Stomach (tissue), 4 donors: ENCODE results near the gene MZT2A.

Experiments used
- CTCF ChIP-seq, 7 experiments: fragments of 450-650 bp in 4 of 7; fragments of 200-600 bp in 3 of 7; sonication (generic) in 3 of 7; IDR thresholded peaks; one replicate each; pipeline ENCODE4 v1.5.1; 2016 to 2019; ENCODE audit warnings: antibody characterized with exemption in 7 of 7, control low read depth in 2 of 7, mild to moderate bottlenecking in 1 of 7
- POLR2A ChIP-seq, 4 donors: fragments of 450-650 bp; IDR thresholded peaks; one replicate each; pipeline ENCODE4 v1.6.1; 2016; ENCODE audit warnings: antibody characterized with exemption in 4 of 4, control low read depth in 2 of 4, mild to moderate bottlenecking in 1 of 4, moderate library complexity in 1 of 4

- TF ChIP-seq CTCF (IDR thresholded peaks at IDR 0.05): no peak
- no peak for TF ChIP-seq POLR2A (IDR thresholded peaks at IDR 0.05)
Measured at GRCh38 chr2:131445896-131446295, 46.3 kb downstream of the MZT2A start.
